Activated naive CD8-positive, alpha-beta T cell treated with anti-CD3 and anti-CD28 coated beads, Interleukin-2, amount 50 U/mL, for 24 hours (primary cell): ENCODE measurements around the gene RBBP8.

Experiments
- ATAC-seq: fragments of 150-1000 bp; cut with Tn5 transposase; one replicate; pipeline ENCODE4 v1.10.0; 2021
- DNase-seq: peaks from one replicate; pipeline ENCODE4 v3.0.0; 2021
- H3K27ac Mint-ChIP-seq: one replicate; pipeline ENCODE4 v1.8.0; 2021; ENCODE audit warnings: mild to moderate bottlenecking, mixed read lengths
- H3K27me3 Mint-ChIP-seq: one replicate; pipeline ENCODE4 v1.8.0; 2021; ENCODE audit warnings: mixed read lengths
- H3K36me3 Mint-ChIP-seq: one replicate; pipeline ENCODE4 v1.8.0; 2021; ENCODE audit warnings: low read depth, mixed read lengths
- H3K4me1 Mint-ChIP-seq: one replicate; pipeline ENCODE4 v1.8.0; 2021; ENCODE audit warnings: mixed read lengths
- H3K4me3 Mint-ChIP-seq: one replicate; pipeline ENCODE4 v1.8.0; 2021; ENCODE audit warnings: mild to moderate bottlenecking, moderate library complexity, mixed read lengths
- H3K9me3 Mint-ChIP-seq: one replicate; pipeline ENCODE4 v1.8.0; 2021; ENCODE audit warnings: mixed read lengths

RBBP8 gene

GRCh38 chr18:22998344-22998743 is 65.2 kb downstream of the RBBP8 start:
- no peaks in the 10 kb centered on the region for H3K4me1 Mint-ChIP-seq
- no peaks in the 10 kb centered on the region for H3K9me3 Mint-ChIP-seq
- no peaks in the 10 kb centered on the region for H3K27me3 Mint-ChIP-seq
- H3K4me3 Mint-ChIP-seq = no peak overlapping the region
- no peak for DNase-seq
- no peak for ATAC-seq
- peaks cover 60% of the 10 kb centered on the region for H3K36me3 Mint-ChIP-seq
- H3K27ac Mint-ChIP-seq = no peak overlapping the region

- H3K27me3 Mint-ChIP-seq = no peaks in the 10 kb centered on the region
- peaks cover 62% of the 10 kb centered on the region for H3K36me3 Mint-ChIP-seq
- no peak overlapping the region for H3K27ac Mint-ChIP-seq
- H3K4me1 Mint-ChIP-seq = no peaks in the 10 kb centered on the region
- no peak for ATAC-seq
- no peaks in the 10 kb centered on the region for H3K9me3 Mint-ChIP-seq
- no peak for DNase-seq
- H3K4me3 Mint-ChIP-seq = no peak overlapping the region
These were observed 66.1 kb downstream of the RBBP8 start for GRCh38 chr18:22999212-22999611.

GRCh38 chr18:22999647-23000046 is 66.5 kb downstream of the RBBP8 start:
- Mint-ChIP-seq H3K4me3 (no peak overlapping the region), H3K36me3 (peaks cover 67% of the 10 kb centered on the region), H3K9me3 (no peaks in the 10 kb centered on the region), H3K4me1 (no peaks in the 10 kb centered on the region), H3K27me3 (no peaks in the 10 kb centered on the region), H3K27ac (no peak overlapping the region)
- ATAC-seq (no peak), DNase-seq (no peak)

- no peak for ATAC-seq
- Mint-ChIP-seq H3K4me3 (no peak overlapping the region), H3K4me1 (no peaks in the 10 kb centered on the region), H3K27me3 (no peaks in the 10 kb centered on the region), H3K9me3 (no peaks in the 10 kb centered on the region), H3K27ac (no peak overlapping the region), H3K36me3 (peaks cover 52% of the 10 kb centered on the region)
- no peak for DNase-seq
These were observed 70.2 kb downstream of the RBBP8 start for GRCh38 chr18:23003289-23003688.

- Mint-ChIP-seq H3K4me1 (peaks cover 6% of the 10 kb centered on the region), H3K9me3 (no peaks in the 10 kb centered on the region), H3K36me3 (peaks cover 47% of the 10 kb centered on the region), H3K27me3 (no peaks in the 10 kb centered on the region), H3K4me3 (no peak overlapping the region), H3K27ac (no peak overlapping the region)
- ATAC-seq (no peak), DNase-seq (no peak)
These were observed 79.1 kb downstream of the RBBP8 start for GRCh38 chr18:23012249-23012648.

- Mint-ChIP-seq H3K4me1 (peaks cover 13% of the 10 kb centered on the region), H3K27me3 (no peaks in the 10 kb centered on the region), H3K9me3 (no peaks in the 10 kb centered on the region), H3K4me3 (no peak overlapping the region), H3K36me3 (peaks cover 51% of the 10 kb centered on the region), H3K27ac (no peak overlapping the region)
- ATAC-seq (no peak), DNase-seq (no peak)
These were observed 87.6 kb downstream of the RBBP8 start for GRCh38 chr18:23020555-23021294.

GRCh38 chr18:23021623-23022022 is 88.5 kb downstream of the RBBP8 start:
- Mint-ChIP-seq H3K27ac (no peak overlapping the region), H3K36me3 (peaks cover 56% of the 10 kb centered on the region), H3K9me3 (no peaks in the 10 kb centered on the region), H3K4me1 (peaks cover 13% of the 10 kb centered on the region), H3K27me3 (no peaks in the 10 kb centered on the region), H3K4me3 (no peak overlapping the region)
- ATAC-seq = no peak
- DNase-seq = no peak

- no peak overlapping the region for H3K27ac Mint-ChIP-seq
- no peaks in the 10 kb centered on the region for H3K9me3 Mint-ChIP-seq
- H3K4me3 Mint-ChIP-seq = no peak overlapping the region
- DNase-seq (no peak), ATAC-seq (no peak)
- H3K4me1 Mint-ChIP-seq = no peaks in the 10 kb centered on the region
- H3K27me3 Mint-ChIP-seq = no peaks in the 10 kb centered on the region
- peaks cover 16% of the 10 kb centered on the region for H3K36me3 Mint-ChIP-seq
These were observed 99.0 kb downstream of the RBBP8 start for GRCh38 chr18:23032030-23032582.

GRCh38 chr18:23033056-23033455 is 99.9 kb downstream of the RBBP8 start:
- Mint-ChIP-seq H3K4me3 (no peak overlapping the region), H3K9me3 (no peaks in the 10 kb centered on the region), H3K36me3 (peaks cover 7% of the 10 kb centered on the region), H3K27me3 (no peaks in the 10 kb centered on the region), H3K27ac (no peak overlapping the region), H3K4me1 (no peaks in the 10 kb centered on the region)
- no peak for DNase-seq
- no peak for ATAC-seq

GRCh38 chr18:23036660-23037201 is 103.6 kb downstream of the RBBP8 start:
- H3K27me3 Mint-ChIP-seq = peaks cover 3% of the 10 kb centered on the region
- H3K27ac Mint-ChIP-seq = no peak overlapping the region
- DNase-seq (no peak), ATAC-seq (no peak)
- no peaks in the 10 kb centered on the region for H3K36me3 Mint-ChIP-seq
- H3K4me3 Mint-ChIP-seq = no peak overlapping the region
- H3K4me1 Mint-ChIP-seq = no peaks in the 10 kb centered on the region
- no peaks in the 10 kb centered on the region for H3K9me3 Mint-ChIP-seq

GRCh38 chr18:23037646-23038045 is 104.5 kb downstream of the RBBP8 start:
- H3K27ac Mint-ChIP-seq = no peak overlapping the region
- no peak overlapping the region for H3K4me3 Mint-ChIP-seq
- no peaks in the 10 kb centered on the region for H3K36me3 Mint-ChIP-seq
- peaks cover 3% of the 10 kb centered on the region for H3K27me3 Mint-ChIP-seq
- no peaks in the 10 kb centered on the region for H3K4me1 Mint-ChIP-seq
- no peaks in the 10 kb centered on the region for H3K9me3 Mint-ChIP-seq
- ATAC-seq (no peak), DNase-seq (no peak)

- peaks cover 3% of the 10 kb centered on the region for H3K27me3 Mint-ChIP-seq
- DNase-seq = no peak
- no peak overlapping the region for H3K27ac Mint-ChIP-seq
- H3K36me3 Mint-ChIP-seq = no peaks in the 10 kb centered on the region
- no peaks in the 10 kb centered on the region for H3K4me1 Mint-ChIP-seq
- peaks cover 5% of the 10 kb centered on the region for H3K9me3 Mint-ChIP-seq
- no peak for ATAC-seq
- H3K4me3 Mint-ChIP-seq = no peak overlapping the region
These were observed 105.6 kb downstream of the RBBP8 start for GRCh38 chr18:23038712-23039111.

- peaks cover 3% of the 10 kb centered on the region for H3K27me3 Mint-ChIP-seq
- peaks cover 5% of the 10 kb centered on the region for H3K9me3 Mint-ChIP-seq
- no peak overlapping the region for H3K27ac Mint-ChIP-seq
- ATAC-seq (no peak), DNase-seq (no peak)
- H3K36me3 Mint-ChIP-seq = no peaks in the 10 kb centered on the region
- no peaks in the 10 kb centered on the region for H3K4me1 Mint-ChIP-seq
- no peak overlapping the region for H3K4me3 Mint-ChIP-seq
These were observed 109.0 kb downstream of the RBBP8 start for GRCh38 chr18:23042133-23042532.

- Mint-ChIP-seq H3K27me3 (peaks cover 3% of the 10 kb centered on the region), H3K9me3 (peaks cover 5% of the 10 kb centered on the region), H3K27ac (no peak overlapping the region), H3K4me3 (no peak overlapping the region), H3K36me3 (no peaks in the 10 kb centered on the region), H3K4me1 (no peaks in the 10 kb centered on the region)
- ATAC-seq (no peak), DNase-seq (no peak)
These were observed 110.8 kb downstream of the RBBP8 start for GRCh38 chr18:23043803-23044376.

- no peak for DNase-seq
- peak; percentile 24 for ATAC-seq
- Mint-ChIP-seq H3K36me3 (no peaks in the 10 kb centered on the region), H3K9me3 (no peaks in the 10 kb centered on the region), H3K27me3 (no peaks in the 10 kb centered on the region), H3K4me3 (no peak overlapping the region), H3K27ac (no peak overlapping the region), H3K4me1 (peaks cover 12% of the 10 kb centered on the region)
These were observed 116.7 kb downstream of the RBBP8 start for GRCh38 chr18:23049698-23050373.
